Measurements from ENCODE around the gene DMC1.

DNA sequence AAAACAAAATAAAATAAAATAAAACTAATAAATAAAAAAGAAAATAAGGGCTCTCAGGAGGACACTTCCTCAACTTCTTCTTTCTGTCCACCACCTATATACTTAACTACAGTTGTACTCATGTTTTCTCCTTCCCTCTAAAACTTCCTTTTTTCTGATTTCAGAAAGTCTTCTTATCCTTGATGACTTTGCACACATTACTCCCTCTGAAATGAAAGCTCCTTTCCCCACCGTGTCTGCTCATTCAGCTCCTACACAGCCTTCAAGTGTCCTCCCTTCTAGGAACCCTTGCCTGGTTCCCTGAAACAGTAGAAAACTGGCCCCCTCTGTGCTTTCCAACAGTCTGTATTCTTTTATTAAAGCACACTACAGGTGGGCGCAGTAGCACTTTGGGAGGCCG, 45.6 kb downstream of the DMC1 start:
- TF ChIP-seq, protein P1, sequence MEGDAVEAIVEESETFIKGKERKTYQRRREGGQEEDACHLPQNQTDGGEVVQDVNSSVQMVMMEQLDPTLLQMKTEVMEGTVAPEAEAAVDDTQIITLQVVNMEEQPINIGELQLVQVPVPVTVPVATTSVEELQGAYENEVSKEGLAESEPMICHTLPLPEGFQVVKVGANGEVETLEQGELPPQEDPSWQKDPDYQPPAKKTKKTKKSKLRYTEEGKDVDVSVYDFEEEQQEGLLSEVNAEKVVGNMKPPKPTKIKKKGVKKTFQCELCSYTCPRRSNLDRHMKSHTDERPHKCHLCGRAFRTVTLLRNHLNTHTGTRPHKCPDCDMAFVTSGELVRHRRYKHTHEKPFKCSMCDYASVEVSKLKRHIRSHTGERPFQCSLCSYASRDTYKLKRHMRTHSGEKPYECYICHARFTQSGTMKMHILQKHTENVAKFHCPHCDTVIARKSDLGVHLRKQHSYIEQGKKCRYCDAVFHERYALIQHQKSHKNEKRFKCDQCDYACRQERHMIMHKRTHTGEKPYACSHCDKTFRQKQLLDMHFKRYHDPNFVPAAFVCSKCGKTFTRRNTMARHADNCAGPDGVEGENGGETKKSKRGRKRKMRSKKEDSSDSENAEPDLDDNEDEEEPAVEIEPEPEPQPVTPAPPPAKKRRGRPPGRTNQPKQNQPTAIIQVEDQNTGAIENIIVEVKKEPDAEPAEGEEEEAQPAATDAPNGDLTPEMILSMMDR (IDR thresholded peaks at IDR 0.05) = no peak
- TF ChIP-seq POLR2A (IDR thresholded peaks at IDR 0.05) = no peak
- no peak for TF ChIP-seq EP300 (IDR thresholded peaks at IDR 0.05)

All from ovary (tissue), 3 donors.